GM21423 (cell line): Measurements from ENCODE around the gene MRPL28.

Experiments
- ATAC-seq: cut with Tn5 transposase; IDR thresholded peaks from one replicate; pipeline ENCODE4 v1.9.1; 2021; ENCODE audit warnings: mild to moderate bottlenecking, moderate library complexity; ENCODE audit not compliant: unreplicated experiment

Gene MRPL28

DNA sequence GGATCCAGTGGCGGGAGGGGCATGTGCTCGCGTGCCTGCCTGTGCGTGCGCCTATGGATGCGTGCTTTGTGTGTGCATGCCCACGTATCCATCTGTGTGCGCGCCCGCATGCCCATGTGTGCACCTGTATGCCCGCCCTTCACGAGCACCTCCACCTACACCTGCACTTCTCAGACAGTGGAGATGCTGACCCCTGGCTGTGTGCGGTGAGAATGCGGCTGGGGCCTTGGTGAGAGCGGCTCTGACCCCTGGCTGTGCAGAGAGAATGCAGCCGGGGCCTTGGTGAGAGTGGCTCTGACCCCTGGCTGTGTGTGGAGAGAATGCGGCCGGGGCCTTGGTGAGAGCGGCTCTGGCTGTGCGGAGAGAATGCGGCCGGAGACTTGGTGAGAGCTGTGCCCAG lies 51.7 kb downstream of the MRPL28 start:
- no peak for ATAC-seq

DNA sequence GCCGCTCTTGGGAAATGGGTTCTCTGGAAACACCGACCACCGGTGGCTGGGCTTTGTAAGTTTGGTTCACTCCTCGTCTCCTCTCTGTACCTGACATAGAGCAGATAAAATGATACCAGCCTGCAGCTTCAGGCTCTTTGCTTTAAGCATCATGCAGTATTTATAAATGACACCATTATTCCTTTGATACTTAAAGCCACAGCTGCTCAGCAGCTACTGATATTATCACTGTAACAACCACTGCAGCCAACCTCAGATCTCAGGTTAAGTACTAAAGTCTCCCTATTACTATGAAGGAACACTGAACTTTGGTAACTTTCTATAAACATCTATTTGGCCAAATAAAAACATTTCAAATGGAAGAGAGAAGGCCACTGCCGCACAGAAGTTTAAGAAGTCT lies 52.8 kb downstream of the MRPL28 start:
- ATAC-seq, result no peak
